Caco-2 (cell line): ENCODE measurements around the gene ANKRD60. TPM values are rescaled to one million over a fixed set of nuclear protein-coding genes. Genes with fewer than 3 reads are reported as not detected.

Source experiments
- BruUV-seq: library from RNA; stranded (reverse); fragments of 400-500 nt; replicated peaks from 2 replicates; lab custom pipeline; 2021; lab: Mats Ljungman, UMichigan
- CTCF ChIA-PET: fragments of 300-600 bp; sonication (Branson Sonifier 250); formaldehyde crosslinking; loops from one replicate; lab custom pipeline; 2022; ENCODE audit warnings: antibody characterized with exemption; lab: Charles Lee
- POLR2A ChIA-PET: fragments of 300-600 bp; sonication (Branson Sonifier 250); formaldehyde crosslinking; loops from one replicate; lab custom pipeline; 2022; ENCODE audit warnings: antibody characterized with exemption; lab: Charles Lee
- DNase-seq, 2 experiments: peaks; one replicate each; pipeline versions ENCODE4 v3.0.0 to v3.0.0-alpha.2; 2020 to 2022
- H3K27me3 ChIP-seq: replicated peaks from 2 replicates; pipeline ENCODE4 v1.6.0; 2011; ENCODE audit warnings: low read length; ENCODE audit not compliant: control insufficient read depth, insufficient read depth
- H3K36me3 ChIP-seq: 2 replicates; pipeline ENCODE4 v1.5.1; 2011; ENCODE audit warnings: low read length; ENCODE audit not compliant: control insufficient read depth, insufficient read depth
- H3K4me1 ChIP-seq: fragments of 250-450 bp; sonication (Bioruptor Pico); 2 replicates; pipeline ENCODE4 v1.5.1; 2020; ENCODE audit warnings: mild to moderate bottlenecking
- H3K4me3 ChIP-seq: 2 replicates; pipeline ENCODE4 v1.5.1; 2011; ENCODE audit warnings: low read depth, mild to moderate bottlenecking, control low read depth, low read length
- H3K9me3 ChIP-seq: fragments of 250-450 bp; sonication (Bioruptor Pico); 2 replicates; pipeline ENCODE4 v1.5.1; 2020; ENCODE audit warnings: mild to moderate bottlenecking, moderate library complexity
- H3K27ac Mint-ChIP-seq: one replicate; pipeline ENCODE4 v1.8.0; 2022; ENCODE audit warnings: mixed read lengths; ENCODE audit not compliant: unreplicated experiment
- H3K27me3 Mint-ChIP-seq: one replicate; pipeline ENCODE4 v1.8.0; 2022; ENCODE audit warnings: mixed read lengths; ENCODE audit not compliant: insufficient read depth, unreplicated experiment
- H3K36me3 Mint-ChIP-seq: one replicate; pipeline ENCODE4 v1.8.0; 2022; ENCODE audit warnings: mild to moderate bottlenecking, mixed read lengths; ENCODE audit not compliant: insufficient read depth, unreplicated experiment
- H3K4me1 Mint-ChIP-seq: one replicate; pipeline ENCODE4 v1.8.0; 2022; ENCODE audit warnings: low read depth, mixed read lengths; ENCODE audit not compliant: unreplicated experiment
- H3K4me3 Mint-ChIP-seq: one replicate; pipeline ENCODE4 v1.8.0; 2022; ENCODE audit warnings: mild to moderate bottlenecking, moderate library complexity, mixed read lengths; ENCODE audit not compliant: unreplicated experiment
- H3K9me3 Mint-ChIP-seq: one replicate; pipeline ENCODE4 v1.8.0; 2022; ENCODE audit warnings: mixed read lengths; ENCODE audit not compliant: unreplicated experiment
- intact Hi-C: fragments of 100-400 bp; cut with micrococcal nuclease; formaldehyde crosslinking; loops from one replicate; pipeline ENCODE4 v1.10.0; 2022; ENCODE audit not compliant: unreplicated experiment
- total RNA-seq: library from RNA; stranded (reverse); gene quantifications from 2 replicates; pipeline ENCODE4 v1.2.3, GENCODE V29; 2022
- TF ChIP-seq, protein P1 (sequence below), 2 experiments: fragments of 200-600 bp in 1 of 2; IDR thresholded peaks; 1 replicate in 1 of 2; 2 replicates in 1 of 2; pipeline versions ENCODE4 v1.5.1 to v1.8.0; 2011 to 2022; ENCODE audit warnings: antibody characterized with exemption in 1 of 2, control low read depth in 1 of 2, inconsistent platforms in 1 of 2, low read depth in 1 of 2, low read length in 1 of 2, mild to moderate bottlenecking in 1 of 2, moderate library complexity in 1 of 2; ENCODE audit not compliant: insufficient read depth in 1 of 2, severe bottlenecking in 1 of 2, unreplicated experiment in 1 of 2

Gene ANKRD60
- total RNA-seq, 1 experiment from 2014 or later = not detected

DNA sequence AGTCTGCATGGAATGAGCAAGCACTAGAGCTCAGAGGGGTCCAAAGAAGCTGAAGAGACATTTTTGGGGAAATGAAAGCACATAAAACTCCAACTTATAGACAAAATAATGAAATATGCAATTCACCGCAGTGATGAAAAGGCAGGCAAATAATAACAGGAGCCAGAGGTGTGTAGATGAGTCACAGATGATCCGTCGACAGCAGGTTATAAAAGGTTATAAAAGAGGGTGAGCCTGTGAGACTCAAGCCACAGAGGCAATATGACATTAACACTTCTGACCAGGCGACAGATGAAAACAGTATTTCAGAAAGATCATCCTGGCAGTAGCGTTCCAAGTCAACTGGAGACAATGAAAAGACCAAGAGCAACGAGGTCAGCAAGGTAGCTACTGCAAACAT is 35.8 kb upstream of the ANKRD60 start:
- POLR2A ChIA-PET = no interaction called here

DNA sequence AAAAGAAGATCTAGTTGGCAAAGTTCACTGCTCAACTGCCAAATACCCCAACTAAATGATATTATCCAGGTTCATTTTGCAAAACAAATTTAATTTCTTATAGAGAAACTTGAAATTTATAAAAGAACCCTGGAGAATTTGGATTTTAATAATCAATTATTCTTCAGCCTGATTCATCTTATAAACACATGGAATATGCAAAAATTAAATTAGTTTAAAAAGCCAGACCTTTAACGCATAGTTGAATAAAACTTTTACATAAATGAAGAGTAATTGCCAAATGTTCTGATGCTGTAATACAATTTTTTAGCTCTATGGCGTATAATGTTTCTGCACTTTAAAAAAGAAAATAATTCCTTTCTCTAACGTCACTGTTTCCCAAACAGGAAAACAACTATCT is 33.2 kb upstream of the ANKRD60 start:
- DNase-seq = no peak
- intact Hi-C loops = no loop called here
- Mint-ChIP-seq H3K36me3 (no peaks in the 10 kb centered on the region), H3K27me3 (peaks cover 14% of the 10 kb centered on the region), H3K9me3 (no peaks in the 10 kb centered on the region), H3K4me3 (no peak overlapping the region), H3K4me1 (no peaks in the 10 kb centered on the region), H3K27ac (no peak overlapping the region)
- ChIA-PET CTCF (no interaction called here), POLR2A (no interaction called here)
- H3K27me3 ChIP-seq = no peaks in the 10 kb centered on the region
- BruUV-seq = no TSS peak
- H3K9me3 ChIP-seq = no peaks in the 10 kb centered on the region; the same call in 1 of the 2 replicates
- TF ChIP-seq, protein P1, sequence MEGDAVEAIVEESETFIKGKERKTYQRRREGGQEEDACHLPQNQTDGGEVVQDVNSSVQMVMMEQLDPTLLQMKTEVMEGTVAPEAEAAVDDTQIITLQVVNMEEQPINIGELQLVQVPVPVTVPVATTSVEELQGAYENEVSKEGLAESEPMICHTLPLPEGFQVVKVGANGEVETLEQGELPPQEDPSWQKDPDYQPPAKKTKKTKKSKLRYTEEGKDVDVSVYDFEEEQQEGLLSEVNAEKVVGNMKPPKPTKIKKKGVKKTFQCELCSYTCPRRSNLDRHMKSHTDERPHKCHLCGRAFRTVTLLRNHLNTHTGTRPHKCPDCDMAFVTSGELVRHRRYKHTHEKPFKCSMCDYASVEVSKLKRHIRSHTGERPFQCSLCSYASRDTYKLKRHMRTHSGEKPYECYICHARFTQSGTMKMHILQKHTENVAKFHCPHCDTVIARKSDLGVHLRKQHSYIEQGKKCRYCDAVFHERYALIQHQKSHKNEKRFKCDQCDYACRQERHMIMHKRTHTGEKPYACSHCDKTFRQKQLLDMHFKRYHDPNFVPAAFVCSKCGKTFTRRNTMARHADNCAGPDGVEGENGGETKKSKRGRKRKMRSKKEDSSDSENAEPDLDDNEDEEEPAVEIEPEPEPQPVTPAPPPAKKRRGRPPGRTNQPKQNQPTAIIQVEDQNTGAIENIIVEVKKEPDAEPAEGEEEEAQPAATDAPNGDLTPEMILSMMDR (IDR thresholded peaks at IDR 0.05; ENCODE audit: insufficient read depth in 1 of 2, low read depth in 1 of 2, low read length in 1 of 2, severe bottlenecking in 1 of 2, unreplicated experiment in 1 of 2) = no peak
- no peaks in the 10 kb centered on the region for H3K36me3 ChIP-seq
- no peak overlapping the region for H3K4me3 ChIP-seq
- no peaks in the 10 kb centered on the region for H3K4me1 ChIP-seq

More for the DNA sequence above, 35.8 kb upstream of the ANKRD60 start:
- no TSS peak for BruUV-seq
- Mint-ChIP-seq H3K9me3 (no peaks in the 10 kb centered on the region), H3K4me1 (peaks cover 13% of the 10 kb centered on the region), H3K27ac (no peak overlapping the region), H3K4me3 (no peak overlapping the region), H3K27me3 (peaks cover 2% of the 10 kb centered on the region), H3K36me3 (no peaks in the 10 kb centered on the region)
- Histone ChIP-seq H3K27me3 (no peaks in the 10 kb centered on the region), H3K9me3 (no peaks in the 10 kb centered on the region), H3K36me3 (no peaks in the 10 kb centered on the region), H3K4me1 (no peaks in the 10 kb centered on the region), H3K4me3 (no peak overlapping the region)
- intact Hi-C loops = no loop called here
- CTCF ChIA-PET = interaction anchor here (0.7 kb wide), 1 partner anchor 1021 kb away, joined by 3 read pairs; no protein-coding TSS in a partner anchor
- TF ChIP-seq, protein P1 (IDR thresholded peaks at IDR 0.05; ENCODE audit: insufficient read depth in 1 of 2, low read depth in 1 of 2, low read length in 1 of 2, severe bottlenecking in 1 of 2, unreplicated experiment in 1 of 2) = no peak
- no peak for DNase-seq

DNA sequence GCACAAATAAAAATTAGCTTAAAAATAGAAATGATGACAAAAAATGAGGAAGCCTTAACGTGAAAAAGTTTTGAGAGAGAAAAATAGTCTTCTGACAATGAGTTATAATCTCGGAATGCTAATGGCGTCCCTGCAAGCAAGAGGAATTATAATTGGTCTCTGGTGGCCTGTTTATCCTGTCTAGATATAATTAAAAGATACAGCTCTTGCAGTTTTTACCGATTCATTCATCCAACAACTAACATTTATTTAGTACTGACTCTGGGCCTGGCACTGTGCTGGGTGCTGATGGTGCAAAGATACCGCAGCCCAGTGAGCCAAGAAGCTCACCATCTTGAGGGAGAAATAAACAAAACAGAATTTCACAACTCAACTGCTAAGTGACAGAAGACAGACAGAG is 31.6 kb upstream of the ANKRD60 start:
- no peaks in the 10 kb centered on the region; the same call in 1 of the 2 replicates for H3K9me3 ChIP-seq
- Mint-ChIP-seq H3K27me3 (peaks cover 16% of the 10 kb centered on the region), H3K36me3 (no peaks in the 10 kb centered on the region), H3K9me3 (no peaks in the 10 kb centered on the region), H3K4me3 (no peak overlapping the region), H3K4me1 (no peaks in the 10 kb centered on the region), H3K27ac (no peak overlapping the region)
- intact Hi-C loops = no loop called here
- no peak overlapping the region for H3K4me3 ChIP-seq
- TF ChIP-seq, protein P1 (IDR thresholded peaks at IDR 0.05; ENCODE audit: insufficient read depth in 1 of 2, low read depth in 1 of 2, low read length in 1 of 2, severe bottlenecking in 1 of 2, unreplicated experiment in 1 of 2) = no peak
- ChIA-PET POLR2A (no interaction called here), CTCF (no interaction called here)
- H3K36me3 ChIP-seq = no peaks in the 10 kb centered on the region
- no peaks in the 10 kb centered on the region for H3K27me3 ChIP-seq
- no peaks in the 10 kb centered on the region for H3K4me1 ChIP-seq
- DNase-seq = no peak
- BruUV-seq = no TSS peak
